ENCODE results near the gene SPINT3. TPM values are rescaled to one million over a fixed set of nuclear protein-coding genes. Genes with fewer than 3 reads are reported as not detected.

Gene SPINT3
- total RNA-seq, 3 donors from 2014 or later: not detected

- H3K27me3 ChIP-seq: no peaks in the 10 kb centered on the region
- no peaks in the 10 kb centered on the region for H3K36me3 ChIP-seq
- TF ChIP-seq POLR2AphosphoS5 (IDR thresholded peaks at IDR 0.05) (no peak), CTCF (IDR thresholded peaks at IDR 0.05) (no peak), POLR2A (IDR thresholded peaks at IDR 0.05) (no peak)
- H3K9me3 ChIP-seq: no peaks in the 10 kb centered on the region
- peak overlapping the region; percentile 42 to 81 (median 61) for H3K4me3 ChIP-seq
- no peaks in the 10 kb centered on the region for H3K4me1 ChIP-seq
- intact Hi-C loops (cut with DNase I; ENCODE audit: low total_unique reads): no loop called here
- DNase-seq (ENCODE audit: low spot score in 2 of 2): no peak
- H3K27ac ChIP-seq: peak overlapping the region; percentile 83 to 86
Measured at GRCh38 chr20:45470937-45471336, 44.5 kb downstream of the SPINT3 start.

- peak; percentile 39 to 74 for DNase-seq (ENCODE audit: low spot score in 2 of 2)
- peak overlapping the region; percentile 83 to 86 for H3K27ac ChIP-seq
Measured at GRCh38 chr20:45470262-45470931, 45.0 kb downstream of the SPINT3 start.

GRCh38 chr20:45469336-45470261, 45.8 kb downstream of the SPINT3 start, which contains the start of gene WFDC2:
Gene WFDC2 (plus strand): TSS chr20:45469753. CDS start chr20:45469782, 29 bp downstream.
- TF ChIP-seq POLR2AphosphoS5 (IDR thresholded peaks at IDR 0.05) (no peak), POLR2A (IDR thresholded peaks at IDR 0.05) (no peak), CTCF (IDR thresholded peaks at IDR 0.05) (no peak)
- H3K27me3 ChIP-seq: no peaks in the 10 kb centered on the region
- H3K36me3 ChIP-seq: no peaks in the 10 kb centered on the region
- intact Hi-C loops (cut with DNase I; ENCODE audit: low total_unique reads): no loop called here
- H3K4me1 ChIP-seq: no peaks in the 10 kb centered on the region
- H3K4me3 ChIP-seq: peak within 1 kb of the TSS; percentile 42 to 81 (median 61)
- peak within 1 kb of the TSS; percentile 83 to 86 for H3K27ac ChIP-seq
- no peaks in the 10 kb centered on the region for H3K9me3 ChIP-seq
- peak; percentile 37 to 60 for DNase-seq (ENCODE audit: low spot score in 2 of 2)

More at GRCh38 chr20:45470262-45470931, 45.0 kb downstream of the SPINT3 start:
- peak overlapping the region; percentile 42 to 81 (median 61) for H3K4me3 ChIP-seq
- intact Hi-C loops (cut with DNase I; ENCODE audit: low total_unique reads): no loop called here
- TF ChIP-seq POLR2AphosphoS5 (IDR thresholded peaks at IDR 0.05): peak in 1 of 3 donors; percentile 42
- TF ChIP-seq CTCF (IDR thresholded peaks at IDR 0.05): no peak
- peak; percentile 39 for TF ChIP-seq POLR2A (IDR thresholded peaks at IDR 0.05)
- H3K27me3 ChIP-seq: no peaks in the 10 kb centered on the region
- H3K9me3 ChIP-seq: no peaks in the 10 kb centered on the region
- no peaks in the 10 kb centered on the region for H3K36me3 ChIP-seq
- no peaks in the 10 kb centered on the region for H3K4me1 ChIP-seq

GRCh38 chr20:45467861-45468260, 47.6 kb downstream of the SPINT3 start:
- H3K4me1 ChIP-seq: no peaks in the 10 kb centered on the region
- TF ChIP-seq POLR2AphosphoS5 (IDR thresholded peaks at IDR 0.05) (no peak), POLR2A (IDR thresholded peaks at IDR 0.05) (no peak), CTCF (IDR thresholded peaks at IDR 0.05) (no peak)
- no peak overlapping the region for H3K4me3 ChIP-seq
- H3K36me3 ChIP-seq: no peaks in the 10 kb centered on the region
- peak in 1 of 2 donors; percentile 52 for DNase-seq (ENCODE audit: low spot score in 2 of 2)
- no peaks in the 10 kb centered on the region for H3K27me3 ChIP-seq
- no peaks in the 10 kb centered on the region for H3K9me3 ChIP-seq
- peak overlapping the region; percentile 4 to 86 for H3K27ac ChIP-seq
- intact Hi-C loops (cut with DNase I; ENCODE audit: low total_unique reads): no loop called here
